ENCODE data around the gene ABCA2. TPM values are rescaled to one million over a fixed set of nuclear protein-coding genes. Genes with fewer than 3 reads are reported as not detected.

ABCA2 gene
- total RNA-seq, 1 experiment from 2014 or later: 23.5 TPM

- no peak for DNase-seq (ENCODE audit: low read depth)
Measured at GRCh38 chr9:136964171-136964689, 63.8 kb downstream of the ABCA2 start.

GRCh38 chr9:136963751-136964150, 64.3 kb downstream of the ABCA2 start:
- in situ Hi-C loops (cut with HindIII; ENCODE audit: low pct_unique_long_range_greater_than_20kb, low sequenced_read_pairs): no loop called here
- no peak for DNase-seq (ENCODE audit: low read depth)

More at GRCh38 chr9:136964171-136964689, 63.8 kb downstream of the ABCA2 start:
- in situ Hi-C loops (cut with HindIII; ENCODE audit: low pct_unique_long_range_greater_than_20kb, low sequenced_read_pairs): no loop called here

- in situ Hi-C loops (cut with HindIII; ENCODE audit: low pct_unique_long_range_greater_than_20kb, low sequenced_read_pairs): no loop called here
- no peak for DNase-seq (ENCODE audit: low read depth)
Measured at GRCh38 chr9:136963341-136963740, 64.7 kb downstream of the ABCA2 start.

GRCh38 chr9:136962701-136963248, 65.3 kb downstream of the ABCA2 start:
- in situ Hi-C loops (cut with HindIII; ENCODE audit: low pct_unique_long_range_greater_than_20kb, low sequenced_read_pairs): no loop called here
- DNase-seq (ENCODE audit: low read depth): no peak

- no peak for DNase-seq (ENCODE audit: low read depth)
- in situ Hi-C loops (cut with HindIII; ENCODE audit: low pct_unique_long_range_greater_than_20kb, low sequenced_read_pairs): no loop called here
Measured at GRCh38 chr9:136962163-136962562, 65.9 kb downstream of the ABCA2 start.

DNA sequence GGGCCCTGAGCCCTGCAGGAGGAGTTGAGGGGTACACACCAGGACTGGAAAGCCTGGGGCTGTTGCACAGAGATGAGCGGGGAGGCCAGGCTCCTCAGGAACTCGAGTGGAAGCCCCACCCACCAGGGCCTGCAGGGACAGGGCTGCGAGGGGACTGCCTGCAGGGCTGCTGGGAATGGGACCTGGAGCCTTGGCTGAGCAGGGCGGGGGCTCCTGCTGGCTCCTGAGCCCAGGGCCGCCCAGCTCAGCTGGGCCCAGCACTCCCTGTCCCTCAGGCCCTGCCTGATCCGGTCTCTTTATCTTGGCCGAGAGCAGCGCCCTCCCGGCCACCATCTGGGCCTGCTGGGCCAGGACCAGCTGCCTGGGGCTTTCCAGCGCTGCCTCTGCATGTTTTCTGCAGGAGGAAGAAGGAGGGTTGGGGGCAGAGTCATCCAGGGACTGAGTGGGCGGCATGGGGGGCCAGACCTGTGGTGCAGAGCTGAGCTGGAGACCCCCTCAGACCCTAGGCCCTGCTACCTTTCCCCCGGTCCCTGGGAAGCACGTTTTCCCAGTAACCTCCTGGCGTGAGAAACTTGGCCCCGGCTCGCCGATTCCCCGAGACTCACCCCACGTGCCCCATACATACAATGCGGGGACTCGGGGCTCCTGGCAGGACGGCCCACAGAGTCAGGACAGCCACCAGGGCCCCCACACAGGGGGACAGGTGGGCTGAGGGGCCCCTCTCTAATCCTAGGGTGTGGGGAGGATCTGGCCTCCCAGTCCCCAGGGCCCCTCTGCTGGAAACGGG, 66.6 kb downstream of the ABCA2 start:
- in situ Hi-C loops (cut with HindIII; ENCODE audit: low pct_unique_long_range_greater_than_20kb, low sequenced_read_pairs): no loop called here

DNA sequence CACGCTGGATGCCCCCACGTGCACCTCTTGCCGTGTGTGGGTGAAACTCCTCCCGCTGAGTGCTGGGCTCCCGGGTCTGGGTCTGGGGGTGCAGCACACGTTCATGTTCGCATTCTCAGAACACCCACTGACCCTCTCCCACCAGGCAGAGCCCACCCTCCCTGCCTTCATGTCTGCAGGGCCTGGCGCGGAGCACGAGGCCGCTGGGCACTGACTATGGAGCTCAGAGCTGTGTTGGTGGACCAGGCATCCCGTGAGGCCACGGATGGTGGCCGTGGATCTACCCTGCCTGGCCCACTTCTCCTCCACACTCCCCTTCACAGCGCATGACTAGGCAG, 67.1 kb downstream of the ABCA2 start:
- DNase-seq (ENCODE audit: low read depth): no peak
- in situ Hi-C loops (cut with HindIII; ENCODE audit: low pct_unique_long_range_greater_than_20kb, low sequenced_read_pairs): no loop called here

More for the DNA sequence above, 66.6 kb downstream of the ABCA2 start:
- DNase-seq (ENCODE audit: low read depth): no peak

- DNase-seq (ENCODE audit: low read depth): no peak
- in situ Hi-C loops (cut with HindIII; ENCODE audit: low pct_unique_long_range_greater_than_20kb, low sequenced_read_pairs): no loop called here
Measured at GRCh38 chr9:136960212-136960937, 67.7 kb downstream of the ABCA2 start.

GRCh38 chr9:136958898-136959850, 68.9 kb downstream of the ABCA2 start:
- in situ Hi-C loops (cut with HindIII; ENCODE audit: low pct_unique_long_range_greater_than_20kb, low sequenced_read_pairs): no loop called here
- DNase-seq (ENCODE audit: low read depth): no peak

DNA sequence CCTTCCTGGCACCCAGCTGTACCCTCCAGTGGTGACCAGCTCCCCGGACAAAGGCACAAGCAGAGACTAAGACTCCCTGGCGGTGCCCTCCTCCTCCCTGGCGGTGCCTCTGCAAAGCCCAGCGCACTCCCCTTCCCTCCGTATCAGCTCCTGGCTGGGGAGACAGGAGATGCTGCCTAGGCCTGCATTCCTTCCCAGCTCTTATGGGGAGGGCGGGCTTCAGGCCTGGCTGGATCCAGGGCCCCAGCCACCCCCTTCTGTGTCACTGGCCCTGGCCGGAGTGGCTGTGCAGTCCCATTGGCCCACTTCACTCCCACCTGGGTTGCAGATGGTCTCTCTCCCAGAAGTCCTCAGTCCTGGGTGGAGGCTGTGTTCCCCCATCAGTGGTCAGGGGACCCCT, 69.6 kb downstream of the ABCA2 start:
- in situ Hi-C loops (cut with HindIII; ENCODE audit: low pct_unique_long_range_greater_than_20kb, low sequenced_read_pairs): no loop called here
- no peak for DNase-seq (ENCODE audit: low read depth)

GRCh38 chr9:136957901-136958300, 70.1 kb downstream of the ABCA2 start:
- in situ Hi-C loops (cut with HindIII; ENCODE audit: low pct_unique_long_range_greater_than_20kb, low sequenced_read_pairs): no loop called here
- DNase-seq (ENCODE audit: low read depth): no peak

GRCh38 chr9:136957461-136957860, 70.6 kb downstream of the ABCA2 start:
- DNase-seq (ENCODE audit: low read depth): no peak
- in situ Hi-C loops (cut with HindIII; ENCODE audit: low pct_unique_long_range_greater_than_20kb, low sequenced_read_pairs): no loop called here

Other genes starting within 250 kb of the ABCA2 start
- 230 and 313 TPM in 2 replicates for gene TMEM141, start 236.9 kb downstream of the ABCA2 start, total RNA-seq (2014; rRNA removed; shearing (Covaris generic); ENCODE audit: low replicate concordance)
- 1.1 TPM in 1 of 2 replicates, not detected in the other for gene CCDC183, start 231.9 kb downstream of the ABCA2 start, total RNA-seq (2014; rRNA removed; shearing (Covaris generic); ENCODE audit: low replicate concordance)
- 103 and 104 TPM in 2 replicates for gene RABL6, start 220.3 kb downstream of the ABCA2 start, total RNA-seq (2014; rRNA removed; shearing (Covaris generic); ENCODE audit: low replicate concordance)
- gene AJM1, start 185.8 kb downstream of the ABCA2 start, total RNA-seq (2014; rRNA removed; shearing (Covaris generic); ENCODE audit: low replicate concordance): 1.3 and 1.7 TPM in 2 replicates
- gene PHPT1, start 178.8 kb downstream of the ABCA2 start, total RNA-seq (2014; rRNA removed; shearing (Covaris generic); ENCODE audit: low replicate concordance): 125 and 127 TPM in 2 replicates
- gene MAMDC4, start 175.9 kb downstream of the ABCA2 start, total RNA-seq (2014; rRNA removed; shearing (Covaris generic); ENCODE audit: low replicate concordance): 0.17 TPM in 2 replicates
- 460 and 494 TPM in 2 replicates for gene EDF1, start 161.9 kb downstream of the ABCA2 start, total RNA-seq (2014; rRNA removed; shearing (Covaris generic); ENCODE audit: low replicate concordance)
- 61.9 and 67.0 TPM in 2 replicates for gene TRAF2, start 141.7 kb downstream of the ABCA2 start, total RNA-seq (2014; rRNA removed; shearing (Covaris generic); ENCODE audit: low replicate concordance)
- 139 and 152 TPM in 2 replicates for gene FBXW5, start 83.5 kb downstream of the ABCA2 start, total RNA-seq (2014; rRNA removed; shearing (Covaris generic); ENCODE audit: low replicate concordance)
- not detected in 2 replicates for gene C8G, start 83.0 kb downstream of the ABCA2 start, total RNA-seq (2014; rRNA removed; shearing (Covaris generic); ENCODE audit: low replicate concordance)
- gene LCN12, start 76.0 kb downstream of the ABCA2 start, total RNA-seq (2014; rRNA removed; shearing (Covaris generic); ENCODE audit: low replicate concordance): not detected in 2 replicates
- gene PTGDS, start 50.7 kb downstream of the ABCA2 start, total RNA-seq (2014; rRNA removed; shearing (Covaris generic); ENCODE audit: low replicate concordance): not detected in 2 replicates
- gene LCNL1, start 45.2 kb downstream of the ABCA2 start, total RNA-seq (2014; rRNA removed; shearing (Covaris generic); ENCODE audit: low replicate concordance): not detected in 2 replicates
- 129 and 137 TPM in 2 replicates for gene PAXX, start 35.8 kb downstream of the ABCA2 start, total RNA-seq (2014; rRNA removed; shearing (Covaris generic); ENCODE audit: low replicate concordance)
- gene CLIC3, start 31.7 kb downstream of the ABCA2 start, total RNA-seq (2014; rRNA removed; shearing (Covaris generic); ENCODE audit: low replicate concordance): not detected in 2 replicates
- gene FUT7, start 3.9 kb upstream of the ABCA2 start, total RNA-seq (2014; rRNA removed; shearing (Covaris generic); ENCODE audit: low replicate concordance): not detected in 2 replicates
- 31.8 and 45.1 TPM in 2 replicates for gene NPDC1, start 17.9 kb upstream of the ABCA2 start, total RNA-seq (2014; rRNA removed; shearing (Covaris generic); ENCODE audit: low replicate concordance)
- not detected in 2 replicates for gene ENTPD2, start 25.8 kb upstream of the ABCA2 start, total RNA-seq (2014; rRNA removed; shearing (Covaris generic); ENCODE audit: low replicate concordance)
- 51.2 and 55.0 TPM in 2 replicates for gene SAPCD2, start 42.3 kb upstream of the ABCA2 start, total RNA-seq (2014; rRNA removed; shearing (Covaris generic); ENCODE audit: low replicate concordance)
- gene UAP1L1, start 49.3 kb upstream of the ABCA2 start, total RNA-seq (2014; rRNA removed; shearing (Covaris generic); ENCODE audit: low replicate concordance): 2.1 and 2.3 TPM in 2 replicates
- 52.2 and 79.4 TPM in 2 replicates for gene MAN1B1, start 58.7 kb upstream of the ABCA2 start, total RNA-seq (2014; rRNA removed; shearing (Covaris generic); ENCODE audit: low replicate concordance)
- 118 and 163 TPM in 2 replicates for gene DPP7, start 86.5 kb upstream of the ABCA2 start, total RNA-seq (2014; rRNA removed; shearing (Covaris generic); ENCODE audit: low replicate concordance)
- gene GRIN1, start 110.9 kb upstream of the ABCA2 start, total RNA-seq (2014; rRNA removed; shearing (Covaris generic); ENCODE audit: low replicate concordance): not detected in 2 replicates
- 1.8 and 3.0 TPM in 2 replicates for gene LRRC26, start 141.8 kb upstream of the ABCA2 start, total RNA-seq (2014; rRNA removed; shearing (Covaris generic); ENCODE audit: low replicate concordance)
- not detected in 2 replicates for gene TMEM210, start 143.8 kb upstream of the ABCA2 start, total RNA-seq (2014; rRNA removed; shearing (Covaris generic); ENCODE audit: low replicate concordance)
- 38.2 and 94.6 TPM in 2 replicates for gene ANAPC2, start 160.3 kb upstream of the ABCA2 start, total RNA-seq (2014; rRNA removed; shearing (Covaris generic); ENCODE audit: low replicate concordance)
- gene SSNA1, start 160.4 kb upstream of the ABCA2 start, total RNA-seq (2014; rRNA removed; shearing (Covaris generic); ENCODE audit: low replicate concordance): 163 and 166 TPM in 2 replicates
- gene TPRN, start 172.5 kb upstream of the ABCA2 start, total RNA-seq (2014; rRNA removed; shearing (Covaris generic); ENCODE audit: low replicate concordance): 13.9 and 15.2 TPM in 2 replicates
- 57.6 and 83.9 TPM in 2 replicates for gene TMEM203, start 177.4 kb upstream of the ABCA2 start, total RNA-seq (2014; rRNA removed; shearing (Covaris generic); ENCODE audit: low replicate concordance)
- 8.1 and 8.3 TPM in 2 replicates for gene NDOR1, start 177.5 kb upstream of the ABCA2 start, total RNA-seq (2014; rRNA removed; shearing (Covaris generic); ENCODE audit: low replicate concordance)
- gene RNF208, start 194.0 kb upstream of the ABCA2 start, total RNA-seq (2014; rRNA removed; shearing (Covaris generic); ENCODE audit: low replicate concordance): not detected in 2 replicates
- gene CYSRT1, start 196.9 kb upstream of the ABCA2 start, total RNA-seq (2014; rRNA removed; shearing (Covaris generic); ENCODE audit: low replicate concordance): 0.61 and 12.7 TPM in 2 replicates
- not detected in 2 replicates for gene RNF224, start 199.3 kb upstream of the ABCA2 start, total RNA-seq (2014; rRNA removed; shearing (Covaris generic); ENCODE audit: low replicate concordance)
- gene SLC34A3, start 202.7 kb upstream of the ABCA2 start, total RNA-seq (2014; rRNA removed; shearing (Covaris generic); ENCODE audit: low replicate concordance): not detected in 2 replicates
- gene TUBB4B, start 213.1 kb upstream of the ABCA2 start, total RNA-seq (2014; rRNA removed; shearing (Covaris generic); ENCODE audit: low replicate concordance): 909 and 1,000 TPM in 2 replicates
- not detected in 2 replicates for gene STPG3, start 223.0 kb upstream of the ABCA2 start, total RNA-seq (2014; rRNA removed; shearing (Covaris generic); ENCODE audit: low replicate concordance)
- 84.1 and 92.6 TPM in 2 replicates for gene NELFB, start 227.1 kb upstream of the ABCA2 start, total RNA-seq (2014; rRNA removed; shearing (Covaris generic); ENCODE audit: low replicate concordance)
- gene TOR4A, start 249.5 kb upstream of the ABCA2 start, total RNA-seq (2014; rRNA removed; shearing (Covaris generic); ENCODE audit: low replicate concordance): 35.1 and 51.9 TPM in 2 replicates